Brain microvascular endothelial cell (primary cell): Measurements from ENCODE around the gene PLCG2.

ENCODE experiments used
- DNase-seq: peaks from one replicate; pipeline ENCODE4 v3.0.0-alpha.2; 2020
- H3K27ac ChIP-seq: fragments of 250-450 bp; sonication (Bioruptor Pico); 2 replicates; pipeline ENCODE4 v1.5.1; 2020; ENCODE audit warnings: mild to moderate bottlenecking, moderate library complexity
- H3K27me3 ChIP-seq: fragments of 250-450 bp; sonication (Bioruptor Pico); replicated peaks from 2 replicates; pipeline ENCODE4 v1.5.1; 2020; ENCODE audit warnings: mild to moderate bottlenecking
- H3K36me3 ChIP-seq: fragments of 250-450 bp; sonication (Bioruptor Pico); replicated peaks from 2 replicates; pipeline ENCODE4 v1.5.1; 2020; ENCODE audit warnings: mild to moderate bottlenecking
- H3K4me3 ChIP-seq: 2 replicates; pipeline ENCODE4 v1.5.1; 2011; ENCODE audit warnings: low read depth, mild to moderate bottlenecking, control low read depth, low read length, moderate library complexity
- CTCF ChIP-seq: IDR thresholded peaks from 2 replicates; pipeline ENCODE4 v1.5.1; 2011; ENCODE audit warnings: low read depth, mild to moderate bottlenecking, moderate library complexity, low read length, control low read depth, inconsistent platforms; ENCODE audit errors: missing control alignments
- in situ Hi-C: cut with HindIII; loops from 2 replicates; pipeline ENCODE4 v1.10.0; 2017; ENCODE audit warnings: low sequenced_read_pairs, low pct_ligation_motif_present

The PLCG2 gene

DNA sequence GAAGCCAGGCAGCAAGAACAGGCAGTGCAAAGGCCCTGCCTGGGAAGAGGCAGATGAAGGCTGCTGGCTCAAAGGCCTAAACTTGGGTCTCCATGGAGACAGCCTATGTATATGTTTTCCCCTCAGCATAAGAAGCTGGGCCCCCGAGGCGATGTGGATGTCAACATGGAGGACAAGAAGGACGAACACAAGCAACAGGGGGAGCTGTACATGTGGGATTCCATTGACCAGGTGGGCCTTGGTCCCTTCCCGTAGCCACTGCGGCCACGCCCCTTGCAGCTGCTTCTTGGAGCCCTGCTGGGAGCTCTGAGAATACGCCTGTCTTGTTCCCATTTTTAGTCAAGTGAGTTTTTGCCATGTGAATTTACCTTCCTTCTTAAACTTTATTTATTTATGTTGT lies 126.2 kb downstream of the PLCG2 start:
- no peak for DNase-seq
- in situ Hi-C loops = no loop called here
- H3K36me3 ChIP-seq = no peaks in the 10 kb centered on the region
- TF ChIP-seq CTCF = no peak
- no peak overlapping the region for H3K4me3 ChIP-seq
- no peaks in the 10 kb centered on the region for H3K27me3 ChIP-seq
- H3K27ac ChIP-seq = no peak overlapping the region

- in situ Hi-C loops = no loop called here
- no peaks in the 10 kb centered on the region for H3K27me3 ChIP-seq
- H3K36me3 ChIP-seq = no peaks in the 10 kb centered on the region
- no peak for DNase-seq
- H3K27ac ChIP-seq = no peak overlapping the region
- no peak overlapping the region for H3K4me3 ChIP-seq
- no peak for TF ChIP-seq CTCF
Measured at GRCh38 chr16:81907681-81908080, 128.6 kb downstream of the PLCG2 start.

GRCh38 chr16:81908466-81909262 lies 129.6 kb downstream of the PLCG2 start:
- no peak overlapping the region for H3K27ac ChIP-seq
- DNase-seq = no peak
- in situ Hi-C loops = no loop called here
- TF ChIP-seq CTCF = no peak
- no peaks in the 10 kb centered on the region for H3K36me3 ChIP-seq
- H3K27me3 ChIP-seq = no peaks in the 10 kb centered on the region
- H3K4me3 ChIP-seq = no peak overlapping the region

GRCh38 chr16:81910366-81910885 lies 131.3 kb downstream of the PLCG2 start:
- no peak for DNase-seq
- TF ChIP-seq CTCF = no peak
- Histone ChIP-seq H3K4me3 (no peak overlapping the region), H3K36me3 (no peaks in the 10 kb centered on the region), H3K27me3 (no peaks in the 10 kb centered on the region), H3K27ac (no peak overlapping the region)
- in situ Hi-C loops = no loop called here

GRCh38 chr16:81912395-81912794 lies 133.3 kb downstream of the PLCG2 start:
- no peak for DNase-seq
- no peaks in the 10 kb centered on the region for H3K36me3 ChIP-seq
- no peak overlapping the region for H3K4me3 ChIP-seq
- H3K27me3 ChIP-seq = no peaks in the 10 kb centered on the region
- TF ChIP-seq CTCF = no peak
- in situ Hi-C loops = no loop called here
- no peak overlapping the region for H3K27ac ChIP-seq
